H1 (cell line): ENCODE results near the gene PHTF2. TPM values are rescaled to one million over a fixed set of nuclear protein-coding genes. Genes with fewer than 3 reads are reported as not detected.

ENCODE experiments used
- CTCF ChIA-PET: fragments of 300-600 bp; sonication (Branson Sonifier 250); formaldehyde crosslinking; loops from one replicate; lab custom pipeline; 2021; ENCODE audit not compliant: partially characterized antibody; lab: Charles Lee
- POLR2A ChIA-PET: fragments of 300-600 bp; sonication (Branson Sonifier 250); formaldehyde crosslinking; loops from one replicate; lab custom pipeline; 2021; ENCODE audit warnings: inconsistent platforms; ENCODE audit not compliant: partially characterized antibody; lab: Charles Lee
- DNase-seq, 2 experiments: peaks; one replicate each; pipeline versions ENCODE4 v3.0.0 to v3.0.0-alpha.2; 2010 to 2022; ENCODE audit warnings: low spot score in 2 of 2, low read depth in 1 of 2, mixed read lengths in 1 of 2
- FAIRE-seq: peaks from 2 replicates; lab custom pipeline; 2011; peaks lifted over from hg19 to GRCh38; lab: Jason Lieb, UNC
- H2AFZ ChIP-seq: 2 replicates; pipeline ENCODE4 v1.8.1; 2012; ENCODE audit warnings: low read length, inconsistent platforms
- H2AK5ac ChIP-seq: 2 replicates; pipeline ENCODE4 v1.6.1; 2013; ENCODE audit warnings: low read depth, low read length
- H2BK120ac ChIP-seq: replicated peaks from 2 replicates; pipeline ENCODE3; 2013; ENCODE audit warnings: low read depth, low read length, inconsistent platforms
- H2BK12ac ChIP-seq: 2 replicates; pipeline ENCODE4 v1.6.1; 2013; ENCODE audit warnings: low read depth, low read length
- H2BK15ac ChIP-seq: 2 replicates; pipeline ENCODE4 v1.6.1; 2013; ENCODE audit warnings: low read length
- H2BK20ac ChIP-seq: 2 replicates; pipeline ENCODE4 v1.6.1; 2013; ENCODE audit warnings: low read length
- H2BK5ac ChIP-seq: 2 replicates; pipeline ENCODE4 v1.6.1; 2013; ENCODE audit warnings: low read depth, low read length
- H3K14ac ChIP-seq: 2 replicates; pipeline ENCODE4 v1.6.1; 2013; ENCODE audit warnings: inconsistent platforms; ENCODE audit not compliant: insufficient read length
- H3K18ac ChIP-seq: 2 replicates; pipeline ENCODE4 v1.6.1; 2013; ENCODE audit warnings: low read length; ENCODE audit errors: extremely low read depth
- H3K23ac ChIP-seq: 2 replicates; pipeline ENCODE4 v1.6.1; 2013; ENCODE audit warnings: inconsistent platforms; ENCODE audit not compliant: insufficient read length
- H3K23me2 ChIP-seq: 2 replicates; pipeline ENCODE4 v1.6.1; 2013; ENCODE audit warnings: low read depth, low read length
- H3K27ac ChIP-seq: 2 replicates; pipeline ENCODE4 v1.6.1; 2011; ENCODE audit warnings: low read depth, low read length, inconsistent platforms
- H3K27me3 ChIP-seq, 4 experiments: replicated peaks in 1 of 4; 1 replicate in 1 of 4; 2 replicates in 3 of 4; pipeline versions ENCODE4 v1.6.1 to v1.8.1; 2011 to 2013; ENCODE audit warnings: low read length in 3 of 4, mild to moderate bottlenecking in 3 of 4, inconsistent platforms in 2 of 4, mixed read lengths in 2 of 4, moderate library complexity in 1 of 4; ENCODE audit not compliant: control insufficient read depth in 3 of 4, insufficient read depth in 3 of 4; ENCODE audit errors: extremely low read depth in 1 of 4
- H3K36me3 ChIP-seq, 4 experiments: 2 replicates each; pipeline versions ENCODE4 v1.6.1 to v1.8.1; 2011 to 2013; ENCODE audit warnings: mild to moderate bottlenecking in 4 of 4, low read length in 3 of 4, moderate library complexity in 2 of 4, control low read depth in 1 of 4, inconsistent platforms in 1 of 4; ENCODE audit not compliant: insufficient read depth in 4 of 4, control insufficient read depth in 2 of 4
- H3K4ac ChIP-seq: replicated peaks from 2 replicates; pipeline ENCODE3; 2013; ENCODE audit warnings: low read length, low read depth, mixed read lengths, inconsistent platforms; ENCODE audit not compliant: insufficient read length
- H3K4me1 ChIP-seq, 4 experiments: replicated peaks in 1 of 4; 1 replicate in 1 of 4; 2 replicates in 3 of 4; pipeline versions ENCODE4 v1.6.1 to v1.8.1; 2011 to 2013; ENCODE audit warnings: low read length in 3 of 4, inconsistent platforms in 2 of 4, mixed read lengths in 1 of 4; ENCODE audit not compliant: insufficient read depth in 4 of 4, control insufficient read depth in 3 of 4
- H3K4me2 ChIP-seq, 2 experiments: 2 replicates each; pipeline versions ENCODE4 v1.6.1 to v1.8.1; 2011 to 2013; ENCODE audit warnings: low read depth in 2 of 2, low read length in 2 of 2, control low read depth in 1 of 2, inconsistent platforms in 1 of 2, mild to moderate bottlenecking in 1 of 2; ENCODE audit not compliant: insufficient read depth in 1 of 2
- H3K4me3 ChIP-seq, 4 experiments: fragments of 200-600, 300-600 bp in 1 of 4; sonication (generic), shearing (Covaris generic), sonication (Bioruptor Twin) in 1 of 4; 2 replicates each; pipeline versions ENCODE4 v1.5.1 to v1.8.1; 2011 to 2016; ENCODE audit warnings: low read length in 4 of 4, low read depth in 3 of 4, control low read depth in 2 of 4, inconsistent platforms in 2 of 4, mild to moderate bottlenecking in 2 of 4, mixed read lengths in 1 of 4, moderate library complexity in 1 of 4; ENCODE audit not compliant: insufficient read depth in 2 of 4; ENCODE audit errors: extremely low read depth in 1 of 4
- H3K56ac ChIP-seq: replicated peaks from 2 replicates; pipeline ENCODE3; 2013; ENCODE audit warnings: low read depth, mild to moderate bottlenecking, mixed read lengths, low read length, inconsistent platforms; ENCODE audit not compliant: insufficient read length
- H3K79me1 ChIP-seq: 2 replicates; pipeline ENCODE4 v1.6.1; 2013; ENCODE audit warnings: low read depth, low read length, control low read depth
- H3K79me2 ChIP-seq, 2 experiments: 2 replicates each; pipeline versions ENCODE4 v1.6.1 to v1.8.1; 2012 to 2013; ENCODE audit warnings: low read length in 2 of 2, mild to moderate bottlenecking in 2 of 2, inconsistent platforms in 1 of 2; ENCODE audit not compliant: insufficient read depth in 2 of 2, control insufficient read depth in 1 of 2
- H3K9ac ChIP-seq, 4 experiments: replicated peaks in 1 of 4; 1 replicate in 1 of 4; 2 replicates in 3 of 4; pipeline versions ENCODE4 v1.6.1 to v1.8.1; 2011 to 2013; ENCODE audit warnings: low read depth in 3 of 4, low read length in 3 of 4, control low read depth in 2 of 4, mild to moderate bottlenecking in 2 of 4, moderate library complexity in 2 of 4, inconsistent platforms in 1 of 4; ENCODE audit errors: extremely low read depth in 1 of 4
- H3K9me3 ChIP-seq, 2 experiments: 2 replicates each; pipeline versions ENCODE4 v1.6.1 to v1.8.1; 2012 to 2013; ENCODE audit warnings: mild to moderate bottlenecking in 2 of 2, moderate library complexity in 2 of 2, control low read depth in 1 of 2, inconsistent platforms in 1 of 2, low read depth in 1 of 2, low read length in 1 of 2, mixed read lengths in 1 of 2; ENCODE audit not compliant: insufficient read depth in 2 of 2
- H4K20me1 ChIP-seq, 2 experiments: replicated peaks in 1 of 2; 2 replicates each; pipeline versions ENCODE3 to v1.8.1; 2011 to 2013; ENCODE audit warnings: inconsistent platforms in 2 of 2, low read length in 2 of 2, mild to moderate bottlenecking in 1 of 2; ENCODE audit not compliant: insufficient read depth in 2 of 2, control insufficient read depth in 1 of 2
- H4K5ac ChIP-seq: 2 replicates; pipeline ENCODE4 v1.6.1; 2013; ENCODE audit warnings: low read length, low read depth, mixed read lengths, inconsistent platforms; ENCODE audit not compliant: insufficient read length
- H4K8ac ChIP-seq: 2 replicates; pipeline ENCODE4 v1.8.0; 2013; ENCODE audit warnings: mild to moderate bottlenecking, moderate library complexity, low read length, inconsistent platforms; ENCODE audit not compliant: insufficient read depth; ENCODE audit errors: extremely low read depth
- H4K91ac ChIP-seq: replicated peaks from 2 replicates; pipeline ENCODE3; 2013; ENCODE audit warnings: low read length, mixed read lengths, inconsistent platforms; ENCODE audit not compliant: insufficient read length
- ATF3 ChIP-seq: IDR thresholded peaks from 2 replicates; pipeline ENCODE4 v1.6.1; 2011; ENCODE audit warnings: low read depth, mild to moderate bottlenecking, low read length; ENCODE audit not compliant: insufficient read depth
- CHD1 ChIP-seq: IDR thresholded peaks from 2 replicates; pipeline ENCODE4 v1.6.1; 2012; ENCODE audit warnings: low read depth, low read length, improper control_type of control experiment
- EZH2 ChIP-seq: fragments of 200-600 bp; sonication (generic); IDR thresholded peaks from 2 replicates; pipeline ENCODE4 v1.7.1; 2012; ENCODE audit warnings: low read depth, mild to moderate bottlenecking, moderate library complexity, low read length, inconsistent platforms; ENCODE audit not compliant: severe bottlenecking
- FOSL1 ChIP-seq: IDR thresholded peaks from 2 replicates; pipeline ENCODE4 v1.6.1; 2011; ENCODE audit warnings: mild to moderate bottlenecking, low read depth, low read length, moderate library complexity; ENCODE audit not compliant: insufficient read depth
- HDAC2 ChIP-seq, 2 experiments: fragments of 300-600 bp in 1 of 2; sonication (generic) in 1 of 2; IDR thresholded peaks; 2 replicates each; pipeline ENCODE4 v1.6.1; 2011 to 2012; ENCODE audit warnings: low read depth in 2 of 2, low read length in 2 of 2, mild to moderate bottlenecking in 2 of 2, moderate library complexity in 2 of 2, borderline replicate concordance in 1 of 2, inconsistent platforms in 1 of 2
- JUN ChIP-seq: IDR thresholded peaks from 2 replicates; pipeline ENCODE4 v1.6.1; 2011; ENCODE audit warnings: low read depth, mild to moderate bottlenecking, improper control_type of control experiment, low read length
- KDM1A ChIP-seq: fragments of 200-600, 300-600 bp; sonication (generic); IDR thresholded peaks from 2 replicates; pipeline ENCODE4 v1.7.1; 2016; ENCODE audit warnings: mild to moderate bottlenecking, low read length, borderline replicate concordance
- PHF8 ChIP-seq: fragments of 200-600 bp; sonication (generic); conservative IDR thresholded peaks from 2 replicates; pipeline ENCODE4 v1.7.1; 2012; ENCODE audit warnings: low read depth, mild to moderate bottlenecking, inconsistent platforms, low read length, moderate library complexity
- POLR2A ChIP-seq, 2 experiments: IDR thresholded peaks; 1 replicate in 1 of 2; 2 replicates in 1 of 2; pipeline ENCODE4 v1.6.1; 2011; ENCODE audit warnings: low read depth in 2 of 2, low read length in 2 of 2, mild to moderate bottlenecking in 2 of 2; ENCODE audit errors: control extremely low read depth in 1 of 2
- SIN3A ChIP-seq, 2 experiments: IDR thresholded peaks in 1 of 2; conservative IDR thresholded peaks in 1 of 2; 2 replicates each; pipeline ENCODE4 v1.6.1; 2011 to 2012; ENCODE audit warnings: low read length in 2 of 2, improper control_type of control experiment in 1 of 2, low read depth in 1 of 2, mild to moderate bottlenecking in 1 of 2
- SP2 ChIP-seq: IDR thresholded peaks from 2 replicates; pipeline ENCODE4 v1.6.1; 2012; ENCODE audit warnings: mild to moderate bottlenecking, low read length, inconsistent platforms
- SP4 ChIP-seq: IDR thresholded peaks from 2 replicates; pipeline ENCODE4 v1.6.1; 2012; ENCODE audit warnings: low read length, inconsistent platforms
- TAF1 ChIP-seq: IDR thresholded peaks from 2 replicates; pipeline ENCODE4 v1.6.1; 2011; ENCODE audit warnings: mild to moderate bottlenecking, low read depth, low read length
- polyA plus RNA-seq, 7 experiments: library from polyadenylated mRNA; depleted of rRNA in 3 of 7; stranded (reverse) in 5 of 7; unstranded in 2 of 7; fragments of >200 nt in 5 of 7; fragments of 200-250 nt in 2 of 7; gene quantifications; 1 replicate in 5 of 7; 2 replicates in 1 of 7; 4 replicates in 1 of 7; pipeline versions ENCODE4 v1.2.1 to v1.2.3, GENCODE V29; 2011 to 2013; ENCODE audit warnings: missing spikeins in 2 of 7, mixed read lengths in 2 of 7
- total RNA-seq: library from RNA; stranded (reverse); fragmentation: NEBNext Ultra II Directional; extraction: Animal tissue kit (Norgen Biotek cat#: 25700); gene quantifications from 2 replicates; pipeline ENCODE4 v1.2.1, GENCODE V29; 2021

PHTF2 gene
- total and polyA plus RNA-seq, 2 of the 8 experiments (the other 6 are each of a cell fraction or from before 2014, with no cell fraction given): 9.0 to 25.4 TPM

GRCh38 chr7:77770316-77770715 lies 28.3 kb upstream of the PHTF2 start (continued):
- TF ChIP-seq JUN: no peak

GRCh38 chr7:77771901-77772300 lies 26.7 kb upstream of the PHTF2 start:
- no peak overlapping the region for H2BK5ac ChIP-seq
- H2AK5ac ChIP-seq: no peak overlapping the region
- H3K4ac ChIP-seq: no peak overlapping the region
- H3K4me1 ChIP-seq: no peaks in the 10 kb centered on the region
- H3K4me2 ChIP-seq: no peak overlapping the region
- H3K23ac ChIP-seq: no peak overlapping the region
- no peak for DNase-seq
- peaks cover 0 to 2% of the 10 kb centered on the region in 2 experiments for H4K20me1 ChIP-seq
- H2BK20ac ChIP-seq: no peak overlapping the region
- no peak for FAIRE-seq
- H4K8ac ChIP-seq: no peak overlapping the region
- no peak overlapping the region for H2BK15ac ChIP-seq
- H4K91ac ChIP-seq: no peak overlapping the region
- no peak overlapping the region for H2BK120ac ChIP-seq
- ChIA-PET CTCF (no interaction called here), POLR2A (no interaction called here)
- no peaks in the 10 kb centered on the region for H3K79me2 ChIP-seq
- no peak overlapping the region for H3K27ac ChIP-seq
- no peak overlapping the region for H3K18ac ChIP-seq
- H3K14ac ChIP-seq: no peak overlapping the region
- no peaks in the 10 kb centered on the region for H3K79me1 ChIP-seq
- no peak overlapping the region for H4K5ac ChIP-seq
- no peaks in the 10 kb centered on the region for H3K23me2 ChIP-seq
- H3K36me3 ChIP-seq: peaks cover 0 to 13% (median 2%) of the 10 kb centered on the region in 4 experiments; a peak in 3 of 8 replicates
- H2BK12ac ChIP-seq: no peak overlapping the region
- H3K9me3 ChIP-seq: no peaks in the 10 kb centered on the region
- H3K4me3 ChIP-seq: no peak overlapping the region
- H3K27me3 ChIP-seq: no peaks in the 10 kb centered on the region
- H3K9ac ChIP-seq: no peak overlapping the region
- no peak overlapping the region for H3K56ac ChIP-seq
- no peak overlapping the region for H2AFZ ChIP-seq
- TF ChIP-seq FOSL1 (no peak), SIN3A (conservative IDR thresholded peaks at IDR 0.05 in 1 of 2, IDR thresholded peaks at IDR 0.05 in 1 of 2; ENCODE audit: low read depth in 1 of 2, low read length in 2 of 2) (no peak), SP4 (no peak), KDM1A (no peak), CHD1 (no peak), ATF3 (no peak), TAF1 (no peak), EZH2 (no peak), POLR2A (IDR thresholded peaks at IDR 0.05; ENCODE audit: control extremely low read depth in 1 of 2, low read depth in 2 of 2, low read length in 2 of 2) (no peak), HDAC2 (IDR thresholded peaks at IDR 0.05; ENCODE audit: borderline replicate concordance in 1 of 2, low read depth in 2 of 2, low read length in 2 of 2) (no peak), PHF8 (no peak), SP2 (no peak)
